HepG2 (cell line): ENCODE data around the gene PIGA. TPM values are rescaled to one million over a fixed set of nuclear protein-coding genes. Genes with fewer than 3 reads are reported as not detected.

Source experiments
- ARID4A ChIP-seq: sonication (generic); formaldehyde crosslinking; IDR thresholded peaks from 2 replicates; pipeline ENCODE4 v1.5.0; 2020; ENCODE audit warnings: mild to moderate bottlenecking, missing genetic modification reagents, borderline replicate concordance
- HES4 ChIP-seq: sonication (generic); formaldehyde crosslinking; IDR thresholded peaks from 2 replicates; pipeline ENCODE4 v1.9.0; 2021; ENCODE audit warnings: mild to moderate bottlenecking, missing genetic modification reagents, borderline replicate concordance
- HOXA3 ChIP-seq: sonication (generic); formaldehyde crosslinking; IDR thresholded peaks from 2 replicates; pipeline ENCODE4 v1.5.0; 2020; ENCODE audit warnings: missing genetic modification reagents
- MTA1 ChIP-seq: sonication (generic); formaldehyde crosslinking; IDR thresholded peaks from 2 replicates; pipeline ENCODE4 v1.4.0; 2020; ENCODE audit warnings: missing genetic modification reagents, mild to moderate bottlenecking, borderline replicate concordance
- MTA3 ChIP-seq: sonication (generic); formaldehyde crosslinking; IDR thresholded peaks from 2 replicates; pipeline ENCODE4 v1.4.0; 2020; ENCODE audit warnings: missing genetic modification reagents
- PCBP1 ChIP-seq: fragments of 200-400 bp; formaldehyde crosslinking; IDR thresholded peaks from 2 replicates; pipeline ENCODE4 v1.6.1; 2017; ENCODE audit warnings: mild to moderate bottlenecking, low read depth, low read length, borderline replicate concordance
- PHF8 ChIP-seq: sonication (generic); formaldehyde crosslinking; IDR thresholded peaks from 2 replicates; pipeline ENCODE4 v1.5.0; 2020; ENCODE audit warnings: missing genetic modification reagents
- REXO4 ChIP-seq: sonication (generic); formaldehyde crosslinking; IDR thresholded peaks from 2 replicates; pipeline ENCODE4 v1.8.0; 2022; ENCODE audit warnings: missing genetic modification reagents, mild to moderate bottlenecking, borderline replicate concordance
- SNRNP70 ChIP-seq: fragments of 200-400 bp; formaldehyde crosslinking; IDR thresholded peaks from 2 replicates; pipeline ENCODE4 v1.6.1; 2017; ENCODE audit warnings: mild to moderate bottlenecking, low read depth, low read length, moderate library complexity
- SOX6 ChIP-seq, 2 experiments: fragments of 450-650 bp in 1 of 2; sonication (generic) in 1 of 2; formaldehyde crosslinking in 1 of 2; IDR thresholded peaks; 2 replicates each; pipeline versions ENCODE4 v1.4.0 to v1.6.1; 2017 to 2020; ENCODE audit warnings: antibody characterized with exemption in 1 of 2, mild to moderate bottlenecking in 1 of 2, missing genetic modification reagents in 1 of 2
- SRF ChIP-seq: IDR thresholded peaks from 2 replicates; pipeline ENCODE4 v1.6.1; 2011; ENCODE audit warnings: mild to moderate bottlenecking, low read depth, low read length, moderate library complexity
- ZBTB20 ChIP-seq: sonication (generic); formaldehyde crosslinking; IDR thresholded peaks from 2 replicates; pipeline ENCODE4 v1.8.1; 2023; ENCODE audit warnings: missing genetic modification reagents, low read depth, mild to moderate bottlenecking, borderline replicate concordance
- ZNF282 ChIP-seq: fragments of 450-650 bp; IDR thresholded peaks from 2 replicates; pipeline ENCODE4 v1.6.1; 2018; ENCODE audit not compliant: partially characterized antibody
- ZNF557 ChIP-seq: sonication (generic); formaldehyde crosslinking; IDR thresholded peaks from 2 replicates; pipeline ENCODE4 v1.4.0; 2020; ENCODE audit warnings: missing genetic modification reagents
- ZNF816 ChIP-seq: sonication (generic); formaldehyde crosslinking; IDR thresholded peaks from 2 replicates; pipeline ENCODE4 v1.8.0; 2022; ENCODE audit warnings: missing genetic modification reagents, mild to moderate bottlenecking, borderline replicate concordance
- ZNF841 ChIP-seq: sonication (generic); formaldehyde crosslinking; IDR thresholded peaks from 2 replicates; pipeline ENCODE4 v1.8.1; 2023; ENCODE audit warnings: missing genetic modification reagents, borderline replicate concordance
- ZSCAN29 ChIP-seq: sonication (generic); formaldehyde crosslinking; conservative IDR thresholded peaks from 2 replicates; pipeline ENCODE4 v1.4.0; 2020; ENCODE audit warnings: mild to moderate bottlenecking, missing genetic modification reagents
- polyA plus RNA-seq, 8 experiments: library from polyadenylated mRNA; depleted of rRNA in 3 of 8; stranded (reverse) in 7 of 8; unstranded in 1 of 8; fragments of >200 nt; fragmentation: Illumina TruSeq in 4 of 8; extraction: Trizol in 4 of 8; gene quantifications; 2 replicates each; pipeline versions ENCODE4 v1.2.1 to v1.2.3, GENCODE V29; 2011 to 2016; ENCODE audit warnings: low read depth in 4 of 8, missing spikeins in 1 of 8, mixed read lengths in 1 of 8; ENCODE audit not compliant: insufficient read depth in 1 of 8
- total RNA-seq, 5 experiments: library from RNA; depleted of rRNA; stranded (reverse); fragments of >200 nt; fragmentation: Illumina TruSeq; extraction: Trizol; gene quantifications; 2 replicates each; pipeline ENCODE4 v1.2.3, GENCODE V29; 2016; ENCODE audit warnings: low read depth in 1 of 5
- TF ChIP-seq, protein P1 (sequence below): sonication (generic); formaldehyde crosslinking; IDR thresholded peaks from 2 replicates; pipeline ENCODE4 v1.9.0; 2022; ENCODE audit warnings: missing genetic modification reagents, mild to moderate bottlenecking, borderline replicate concordance

The PIGA gene
- total and polyA plus RNA-seq, 2 of the 13 experiments (the other 11 are each of a cell fraction or from before 2014, with no cell fraction given), result 6.0 to 13.0 TPM

- TF ChIP-seq ARID4A (CRISPR knock-in tag), result peak; percentile 3; the same call in 1 of the 2 replicates
- TF ChIP-seq PHF8, result no peak
- TF ChIP-seq ZNF557 (CRISPR knock-in tag), result no peak
- TF ChIP-seq SRF, result no peak
- no peak for TF ChIP-seq ZNF841 (CRISPR knock-in tag)
- TF ChIP-seq SOX6 (IDR thresholded peaks at IDR 0.05), result no peak
- peak; percentile 57; the same call in 1 of the 2 replicates for TF ChIP-seq SOX6 (CRISPR knock-in tag; IDR thresholded peaks at IDR 0.05)
- no peak for TF ChIP-seq MTA3 (CRISPR knock-in tag)
- peak; percentile 48; the same call in 1 of the 2 replicates for TF ChIP-seq HOXA3
- no peak for TF ChIP-seq PCBP1
- TF ChIP-seq HES4 (CRISPR knock-in tag), result no peak
- TF ChIP-seq REXO4 (CRISPR knock-in tag), result no peak
- TF ChIP-seq ZBTB20 (CRISPR knock-in tag), result no peak
- TF ChIP-seq ZNF816 (CRISPR knock-in tag), result no peak
- no peak for TF ChIP-seq SNRNP70
- TF ChIP-seq, protein P1, sequence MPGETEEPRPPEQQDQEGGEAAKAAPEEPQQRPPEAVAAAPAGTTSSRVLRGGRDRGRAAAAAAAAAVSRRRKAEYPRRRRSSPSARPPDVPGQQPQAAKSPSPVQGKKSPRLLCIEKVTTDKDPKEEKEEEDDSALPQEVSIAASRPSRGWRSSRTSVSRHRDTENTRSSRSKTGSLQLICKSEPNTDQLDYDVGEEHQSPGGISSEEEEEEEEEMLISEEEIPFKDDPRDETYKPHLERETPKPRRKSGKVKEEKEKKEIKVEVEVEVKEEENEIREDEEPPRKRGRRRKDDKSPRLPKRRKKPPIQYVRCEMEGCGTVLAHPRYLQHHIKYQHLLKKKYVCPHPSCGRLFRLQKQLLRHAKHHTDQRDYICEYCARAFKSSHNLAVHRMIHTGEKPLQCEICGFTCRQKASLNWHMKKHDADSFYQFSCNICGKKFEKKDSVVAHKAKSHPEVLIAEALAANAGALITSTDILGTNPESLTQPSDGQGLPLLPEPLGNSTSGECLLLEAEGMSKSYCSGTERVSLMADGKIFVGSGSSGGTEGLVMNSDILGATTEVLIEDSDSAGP (CRISPR knock-in tag), result peak; percentile 62
- no peak for TF ChIP-seq ZNF282
- peak; percentile 69; the same call in 1 of the 2 replicates for TF ChIP-seq MTA1 (CRISPR knock-in tag)
- TF ChIP-seq ZSCAN29 (CRISPR knock-in tag), result 0 out of 2 replicates have a peak, but pooled peaks have one; percentile 68
Observed at GRCh38 chrX:15269618-15270521, 65.5 kb downstream of the PIGA start, which contains the start of gene ASB9 (continued).
